Subcutaneous abdominal adipose tissue (tissue), 5 donors: ENCODE measurements around the gene SOX13.

ENCODE experiments used
- H3K27ac ChIP-seq: one replicate; pipeline ENCODE4 v1.7.0; 2013; ENCODE audit warnings: low read depth, mild to moderate bottlenecking, inconsistent platforms, low read length, moderate library complexity
- H3K27me3 ChIP-seq, 5 donors: one replicate each; pipeline ENCODE4 v1.7.0; 2013; ENCODE audit warnings: low read length in 5 of 5, inconsistent platforms in 1 of 5; ENCODE audit not compliant: control insufficient read depth in 5 of 5, insufficient read depth in 4 of 5
- H3K36me3 ChIP-seq, 5 donors: one replicate each; pipeline ENCODE4 v1.7.0; 2013; ENCODE audit warnings: low read length in 5 of 5; ENCODE audit not compliant: control insufficient read depth in 5 of 5, insufficient read depth in 5 of 5
- H3K4me1 ChIP-seq, 5 donors: one replicate each; pipeline ENCODE4 v1.7.0; 2013; ENCODE audit warnings: low read length in 5 of 5, mild to moderate bottlenecking in 3 of 5, moderate library complexity in 1 of 5; ENCODE audit not compliant: control insufficient read depth in 5 of 5, insufficient read depth in 5 of 5
- H3K4me3 ChIP-seq, 5 donors: one replicate each; pipeline ENCODE4 v1.7.0; 2013; ENCODE audit warnings: low read length in 5 of 5, low read depth in 1 of 5
- H3K9ac ChIP-seq, 5 donors: one replicate each; pipeline ENCODE4 v1.7.0; 2013; ENCODE audit warnings: low read length in 5 of 5, mild to moderate bottlenecking in 4 of 5, moderate library complexity in 3 of 5
- H3K9me3 ChIP-seq, 5 donors: one replicate each; pipeline ENCODE4 v1.7.0; 2013; ENCODE audit warnings: low read length in 5 of 5; ENCODE audit not compliant: control insufficient read depth in 5 of 5
- donor health status: healthy.
- donor health status: healthy.
- donor health status: healthy.
- donor health status: healthy.
- donor health status: healthy.

The SOX13 gene

GRCh38 chr1:204139952-204140351 lies 67.0 kb downstream of the SOX13 start:
- Histone ChIP-seq H3K36me3 (peaks cover 0 to 15% (median 0%) of the 10 kb centered on the region in 5 donors), H3K27me3 (peaks cover 0 to 2% (median 0%) of the 10 kb centered on the region in 5 donors), H3K4me1 (no peaks in the 10 kb centered on the region), H3K27ac (no peak overlapping the region), H3K9ac (no peak overlapping the region), H3K9me3 (no peaks in the 10 kb centered on the region), H3K4me3 (no peak overlapping the region)

GRCh38 chr1:204141131-204141530 lies 68.2 kb downstream of the SOX13 start:
- Histone ChIP-seq H3K9me3 (no peaks in the 10 kb centered on the region), H3K27me3 (peaks cover 0 to 2% (median 0%) of the 10 kb centered on the region in 5 donors), H3K27ac (no peak overlapping the region), H3K4me3 (no peak overlapping the region), H3K9ac (no peak overlapping the region), H3K36me3 (peaks cover 0 to 15% (median 0%) of the 10 kb centered on the region in 5 donors), H3K4me1 (no peaks in the 10 kb centered on the region)

GRCh38 chr1:204142032-204142974 lies 69.4 kb downstream of the SOX13 start:
- Histone ChIP-seq H3K4me1 (no peaks in the 10 kb centered on the region), H3K9me3 (no peaks in the 10 kb centered on the region), H3K4me3 (no peak overlapping the region), H3K9ac (no peak overlapping the region), H3K27me3 (peaks cover 0 to 2% (median 0%) of the 10 kb centered on the region in 5 donors), H3K36me3 (peaks cover 0 to 15% (median 0%) of the 10 kb centered on the region in 5 donors), H3K27ac (no peak overlapping the region)

- Histone ChIP-seq H3K27ac (no peak overlapping the region), H3K27me3 (no peaks in the 10 kb centered on the region), H3K36me3 (peaks cover 0 to 14% (median 0%) of the 10 kb centered on the region in 5 donors), H3K4me1 (no peaks in the 10 kb centered on the region), H3K9ac (no peak overlapping the region), H3K4me3 (no peak overlapping the region), H3K9me3 (no peaks in the 10 kb centered on the region)
Measured at GRCh38 chr1:204143276-204144041, 70.5 kb downstream of the SOX13 start.

GRCh38 chr1:204145033-204145504 lies 72.2 kb downstream of the SOX13 start:
- Histone ChIP-seq H3K27me3 (no peaks in the 10 kb centered on the region), H3K9me3 (no peaks in the 10 kb centered on the region), H3K36me3 (peaks cover 0 to 3% (median 0%) of the 10 kb centered on the region in 5 donors), H3K4me3 (no peak overlapping the region), H3K27ac (no peak overlapping the region), H3K9ac (no peak overlapping the region), H3K4me1 (peaks cover 0 to under 1% (median 0%) of the 10 kb centered on the region in 5 donors)

- H3K4me3 ChIP-seq, result no peak overlapping the region
Measured at GRCh38 chr1:204146309-204146708, 73.4 kb downstream of the SOX13 start.

GRCh38 chr1:204146965-204147364 lies 74.0 kb downstream of the SOX13 start:
- no peak overlapping the region for H3K4me3 ChIP-seq
- H3K27ac ChIP-seq, result no peak overlapping the region
- H3K27me3 ChIP-seq, result peaks cover 0 to 3% (median 0%) of the 10 kb centered on the region in 5 donors
- H3K9me3 ChIP-seq, result no peaks in the 10 kb centered on the region
- H3K4me1 ChIP-seq, result peaks cover 0 to 11% (median 6%) of the 10 kb centered on the region in 5 donors
- no peaks in the 10 kb centered on the region for H3K36me3 ChIP-seq
- no peak overlapping the region for H3K9ac ChIP-seq

More at GRCh38 chr1:204146309-204146708, 73.4 kb downstream of the SOX13 start:
- H3K4me1 ChIP-seq, result peaks cover 0 to 7% (median 4%) of the 10 kb centered on the region in 5 donors
- no peaks in the 10 kb centered on the region for H3K36me3 ChIP-seq
- H3K27me3 ChIP-seq, result peaks cover 0 to 2% (median 0%) of the 10 kb centered on the region in 5 donors
- no peak overlapping the region for H3K27ac ChIP-seq
- H3K9ac ChIP-seq, result no peak overlapping the region
- H3K9me3 ChIP-seq, result no peaks in the 10 kb centered on the region

GRCh38 chr1:204147406-204148383 lies 74.8 kb downstream of the SOX13 start:
- H3K36me3 ChIP-seq, result no peaks in the 10 kb centered on the region
- H3K9me3 ChIP-seq, result no peaks in the 10 kb centered on the region
- H3K4me3 ChIP-seq, result no peak overlapping the region
- H3K4me1 ChIP-seq, result peaks cover 0 to 18% (median 13%) of the 10 kb centered on the region in 5 donors
- no peak overlapping the region for H3K9ac ChIP-seq
- H3K27me3 ChIP-seq, result peaks cover 0 to 8% (median 5%) of the 10 kb centered on the region in 5 donors
- H3K27ac ChIP-seq, result no peak overlapping the region

- no peak overlapping the region for H3K4me3 ChIP-seq
- H3K36me3 ChIP-seq, result no peaks in the 10 kb centered on the region
- H3K27me3 ChIP-seq, result peaks cover 0 to 16% (median 10%) of the 10 kb centered on the region in 5 donors
- H3K9ac ChIP-seq, result no peak overlapping the region
- no peaks in the 10 kb centered on the region for H3K9me3 ChIP-seq
- no peak overlapping the region for H3K27ac ChIP-seq
- H3K4me1 ChIP-seq, result peaks cover 0 to 18% (median 13%) of the 10 kb centered on the region in 5 donors
Measured at GRCh38 chr1:204149107-204149506, 76.2 kb downstream of the SOX13 start.
